Measurements from ENCODE around the gene CCRL2. TPM values are rescaled to one million over a fixed set of nuclear protein-coding genes. Genes with fewer than 3 reads are reported as not detected.

CCRL2 gene
- total RNA-seq, 1 donor from 2014 or later: 1.9 TPM

DNA sequence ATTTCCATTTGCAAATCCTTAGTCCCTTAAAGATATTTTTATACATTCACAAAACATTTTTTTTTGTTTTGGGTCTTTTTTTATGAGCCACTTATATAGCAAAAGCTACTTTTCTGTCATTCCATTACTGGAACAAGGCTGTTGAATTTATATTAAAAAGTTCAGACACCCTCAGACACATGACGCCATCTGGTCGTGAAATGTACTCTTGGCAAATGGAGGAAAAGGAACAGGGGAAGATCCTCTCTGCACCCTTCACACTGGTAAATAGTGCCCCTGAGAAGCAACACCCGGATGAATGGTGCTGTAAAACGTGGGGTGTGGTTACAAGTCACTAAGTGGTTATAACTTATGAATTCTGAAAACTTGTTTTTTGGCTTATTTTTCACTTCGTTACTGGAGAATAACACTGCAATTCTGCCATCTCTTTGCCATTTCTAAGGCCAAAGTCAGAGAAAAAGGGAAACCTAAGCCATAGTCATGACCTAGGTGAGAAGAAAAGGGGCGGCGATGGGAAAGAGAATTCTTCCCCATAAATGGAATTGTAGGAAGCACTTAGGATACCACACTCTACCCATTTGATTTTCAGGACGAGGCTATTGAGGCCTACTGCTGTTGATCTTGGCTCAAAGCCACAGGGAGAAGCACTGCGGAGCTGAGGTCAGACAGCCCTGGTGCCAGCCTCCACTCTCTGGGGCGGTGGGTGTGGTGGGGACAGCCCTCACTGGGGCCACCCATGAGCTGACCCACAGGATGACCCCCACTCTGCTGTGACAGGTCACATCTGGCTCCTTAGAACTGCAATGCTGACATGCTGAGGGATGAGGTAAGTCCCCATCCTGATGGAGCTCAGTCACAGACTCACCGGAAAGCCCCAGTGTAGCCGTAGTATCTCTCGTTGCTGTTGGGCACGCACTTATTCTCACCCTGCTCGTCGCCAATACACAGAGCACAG, 35.8 kb downstream of the CCRL2 start:
- Mint-ChIP-seq H3K4me3 (no peak overlapping the region), H3K27me3 (no peaks in the 10 kb centered on the region), H3K27ac (no peak overlapping the region), H3K9me3 (no peaks in the 10 kb centered on the region), H3K4me1 (peaks cover 39% of the 10 kb centered on the region), H3K36me3 (ENCODE audit: low read depth) (no peaks in the 10 kb centered on the region)
- POLR2A ChIA-PET: no interaction called here
- DNase-seq (no peak), ATAC-seq (ENCODE audit: low read depth) (no peak)
- intact Hi-C loops (cut with micrococcal nuclease): loop anchor here (1.0 to 5.0 kb wide), 5 partner anchors 61 to 682 kb away; no protein-coding TSS in a partner anchor
- TF ChIP-seq, protein P1, sequence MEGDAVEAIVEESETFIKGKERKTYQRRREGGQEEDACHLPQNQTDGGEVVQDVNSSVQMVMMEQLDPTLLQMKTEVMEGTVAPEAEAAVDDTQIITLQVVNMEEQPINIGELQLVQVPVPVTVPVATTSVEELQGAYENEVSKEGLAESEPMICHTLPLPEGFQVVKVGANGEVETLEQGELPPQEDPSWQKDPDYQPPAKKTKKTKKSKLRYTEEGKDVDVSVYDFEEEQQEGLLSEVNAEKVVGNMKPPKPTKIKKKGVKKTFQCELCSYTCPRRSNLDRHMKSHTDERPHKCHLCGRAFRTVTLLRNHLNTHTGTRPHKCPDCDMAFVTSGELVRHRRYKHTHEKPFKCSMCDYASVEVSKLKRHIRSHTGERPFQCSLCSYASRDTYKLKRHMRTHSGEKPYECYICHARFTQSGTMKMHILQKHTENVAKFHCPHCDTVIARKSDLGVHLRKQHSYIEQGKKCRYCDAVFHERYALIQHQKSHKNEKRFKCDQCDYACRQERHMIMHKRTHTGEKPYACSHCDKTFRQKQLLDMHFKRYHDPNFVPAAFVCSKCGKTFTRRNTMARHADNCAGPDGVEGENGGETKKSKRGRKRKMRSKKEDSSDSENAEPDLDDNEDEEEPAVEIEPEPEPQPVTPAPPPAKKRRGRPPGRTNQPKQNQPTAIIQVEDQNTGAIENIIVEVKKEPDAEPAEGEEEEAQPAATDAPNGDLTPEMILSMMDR (IDR thresholded peaks at IDR 0.05): no peak
- CTCF ChIA-PET: interaction anchor here (0.6 to 2.1 kb wide), 11 partner anchors 22 to 504 kb away, joined by 3 to 9 read pairs (median 3); partner anchors contain the start of gene CCR5

DNA sequence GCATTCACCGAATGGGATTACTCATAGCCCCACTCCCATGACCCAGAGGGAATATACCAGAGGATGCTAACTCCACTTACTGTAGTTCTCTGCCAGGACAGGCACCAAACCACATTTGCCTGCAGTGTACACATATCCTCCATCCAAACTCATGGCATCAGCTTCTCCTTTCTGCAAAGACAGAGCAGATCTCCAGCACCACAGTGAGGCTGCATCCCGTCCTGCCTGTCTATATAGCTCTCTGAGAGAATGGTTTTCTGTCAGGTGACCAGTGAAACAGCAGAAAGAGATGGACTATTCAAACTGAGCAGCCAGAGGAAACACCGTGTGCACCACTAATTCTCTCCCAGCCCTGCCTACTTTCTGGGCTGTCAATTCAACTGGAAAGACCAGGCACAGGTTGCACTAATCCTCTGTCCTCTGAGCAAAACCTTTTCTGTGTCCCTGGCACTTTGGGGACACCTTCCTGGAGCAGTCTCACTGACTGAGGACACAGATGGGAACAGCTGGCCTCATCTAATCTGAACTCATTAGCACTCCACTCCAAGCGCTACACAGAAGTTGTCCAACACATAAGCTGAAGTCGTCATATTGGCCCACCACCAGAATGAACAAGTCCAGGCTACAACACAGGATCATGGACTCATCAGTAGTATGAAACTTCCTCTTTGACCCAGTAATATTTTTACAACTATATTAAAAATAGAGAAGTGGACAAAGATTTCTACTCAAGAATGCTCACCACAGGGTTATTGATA, 40.3 kb downstream of the CCRL2 start:
- CTCF ChIA-PET: no interaction called here

DNA sequence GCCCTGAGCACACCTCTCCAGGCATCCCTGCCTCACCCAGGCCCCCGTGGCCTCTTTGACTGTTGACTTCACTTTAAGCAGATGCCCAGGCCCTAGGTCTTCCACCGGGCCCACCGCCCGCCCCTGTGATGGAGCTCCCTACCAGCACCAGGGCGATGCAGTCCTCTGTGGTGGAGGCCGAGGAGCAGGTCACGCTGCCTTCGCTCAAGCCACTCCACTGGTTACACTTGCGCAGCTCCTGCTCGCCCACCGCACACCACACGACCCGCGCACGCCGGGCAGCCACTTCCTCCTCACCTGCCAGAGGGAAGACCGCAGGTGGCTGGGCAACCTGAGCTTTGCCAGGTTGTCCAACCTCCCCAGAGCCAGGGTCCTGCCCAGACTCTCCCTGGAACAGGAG, 41.7 kb downstream of the CCRL2 start:
- Mint-ChIP-seq H3K9me3 (no peaks in the 10 kb centered on the region), H3K27me3 (peaks cover 8% of the 10 kb centered on the region), H3K4me1 (peaks cover 2% of the 10 kb centered on the region), H3K36me3 (ENCODE audit: low read depth) (no peaks in the 10 kb centered on the region), H3K4me3 (no peak overlapping the region), H3K27ac (no peak overlapping the region)
- intact Hi-C loops (cut with micrococcal nuclease): no loop called here
- DNase-seq: no peak
- ATAC-seq (ENCODE audit: low read depth): no peak
- TF ChIP-seq, protein P1 (IDR thresholded peaks at IDR 0.05): no peak
- POLR2A ChIA-PET: no interaction called here
- CTCF ChIA-PET: interaction anchor here (0.5 to 1.4 kb wide), 2 partner anchors 90 to 1067 kb away, joined by 3 read pairs; no protein-coding TSS in a partner anchor

More for the DNA sequence above, 40.3 kb downstream of the CCRL2 start:
- H3K27me3 Mint-ChIP-seq: peaks cover 4% of the 10 kb centered on the region
- TF ChIP-seq, protein P1 (IDR thresholded peaks at IDR 0.05): no peak
- POLR2A ChIA-PET: no interaction called here
- DNase-seq (no peak), ATAC-seq (ENCODE audit: low read depth) (no peak)
- no peak overlapping the region for H3K27ac Mint-ChIP-seq
- H3K4me3 Mint-ChIP-seq: no peak overlapping the region
- peaks cover 3% of the 10 kb centered on the region for H3K4me1 Mint-ChIP-seq
- no peaks in the 10 kb centered on the region for H3K36me3 Mint-ChIP-seq (ENCODE audit: low read depth)
- intact Hi-C loops (cut with micrococcal nuclease): no loop called here
- H3K9me3 Mint-ChIP-seq: no peaks in the 10 kb centered on the region

DNA sequence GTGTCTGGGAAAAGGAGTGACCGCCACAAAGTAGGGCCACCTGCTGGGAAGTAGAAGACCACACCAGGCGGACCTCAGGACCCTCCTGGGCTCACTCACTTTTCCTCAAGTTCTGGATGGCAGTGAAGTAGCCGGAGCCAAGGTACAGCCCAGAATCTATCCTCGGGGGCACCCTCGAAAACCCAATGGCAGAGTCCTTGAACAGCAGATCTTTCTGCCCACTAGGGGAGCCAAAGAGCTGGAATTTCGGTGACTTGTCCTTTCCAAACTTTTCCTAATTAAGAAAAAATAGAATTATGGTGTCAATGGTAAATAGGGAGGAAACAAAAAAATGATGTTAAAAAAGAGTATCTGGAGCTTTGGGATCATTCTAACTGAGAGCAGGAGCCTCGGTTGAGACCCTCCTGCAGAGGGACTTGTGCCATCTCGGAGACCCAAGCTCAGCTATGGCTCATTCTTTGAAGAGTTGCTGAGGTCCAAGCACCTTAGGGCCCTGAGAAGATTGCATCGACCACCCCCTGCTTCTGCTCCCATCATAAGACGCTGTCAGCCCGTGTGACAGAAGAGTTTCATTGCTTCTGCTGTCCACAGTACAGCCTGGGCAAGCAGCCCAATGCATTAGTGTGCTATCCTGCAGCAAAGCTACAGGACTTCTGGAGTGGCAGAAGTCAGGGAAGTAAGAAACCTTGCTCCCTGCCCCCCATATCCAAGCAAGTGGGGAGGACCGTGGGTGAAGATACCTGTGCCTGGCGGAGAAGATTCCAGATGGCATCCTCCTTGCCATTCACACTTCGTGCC, 42.9 kb downstream of the CCRL2 start:
- Mint-ChIP-seq H3K4me3 (no peak overlapping the region), H3K27ac (no peak overlapping the region), H3K27me3 (peaks cover 8% of the 10 kb centered on the region), H3K4me1 (peaks cover 3% of the 10 kb centered on the region), H3K36me3 (ENCODE audit: low read depth) (no peaks in the 10 kb centered on the region), H3K9me3 (no peaks in the 10 kb centered on the region)
- ATAC-seq (ENCODE audit: low read depth) (no peak), DNase-seq (no peak)
- intact Hi-C loops (cut with micrococcal nuclease): no loop called here
- CTCF ChIA-PET: interaction anchor here (1.0 to 1.4 kb wide), 4 partner anchors 12 to 88 kb away, joined by 3 to 4 read pairs (median 4); no protein-coding TSS in a partner anchor
- TF ChIP-seq, protein P1 (IDR thresholded peaks at IDR 0.05): no peak
- POLR2A ChIA-PET: no interaction called here
